Measurements from ENCODE around the gene HIVEP3.

- no peak for TF ChIP-seq CTCF (IDR thresholded peaks at IDR 0.05)
- TF ChIP-seq MAX (IDR thresholded peaks at IDR 0.05; ENCODE audit: low read depth), result no peak
- no peak for TF ChIP-seq CHD2 (IDR thresholded peaks at IDR 0.05; ENCODE audit: low read length, partially characterized antibody)
- TF ChIP-seq USF2 (IDR thresholded peaks at IDR 0.05; ENCODE audit: borderline replicate concordance, low read depth, low read length), result no peak
- TF ChIP-seq, protein P1, sequence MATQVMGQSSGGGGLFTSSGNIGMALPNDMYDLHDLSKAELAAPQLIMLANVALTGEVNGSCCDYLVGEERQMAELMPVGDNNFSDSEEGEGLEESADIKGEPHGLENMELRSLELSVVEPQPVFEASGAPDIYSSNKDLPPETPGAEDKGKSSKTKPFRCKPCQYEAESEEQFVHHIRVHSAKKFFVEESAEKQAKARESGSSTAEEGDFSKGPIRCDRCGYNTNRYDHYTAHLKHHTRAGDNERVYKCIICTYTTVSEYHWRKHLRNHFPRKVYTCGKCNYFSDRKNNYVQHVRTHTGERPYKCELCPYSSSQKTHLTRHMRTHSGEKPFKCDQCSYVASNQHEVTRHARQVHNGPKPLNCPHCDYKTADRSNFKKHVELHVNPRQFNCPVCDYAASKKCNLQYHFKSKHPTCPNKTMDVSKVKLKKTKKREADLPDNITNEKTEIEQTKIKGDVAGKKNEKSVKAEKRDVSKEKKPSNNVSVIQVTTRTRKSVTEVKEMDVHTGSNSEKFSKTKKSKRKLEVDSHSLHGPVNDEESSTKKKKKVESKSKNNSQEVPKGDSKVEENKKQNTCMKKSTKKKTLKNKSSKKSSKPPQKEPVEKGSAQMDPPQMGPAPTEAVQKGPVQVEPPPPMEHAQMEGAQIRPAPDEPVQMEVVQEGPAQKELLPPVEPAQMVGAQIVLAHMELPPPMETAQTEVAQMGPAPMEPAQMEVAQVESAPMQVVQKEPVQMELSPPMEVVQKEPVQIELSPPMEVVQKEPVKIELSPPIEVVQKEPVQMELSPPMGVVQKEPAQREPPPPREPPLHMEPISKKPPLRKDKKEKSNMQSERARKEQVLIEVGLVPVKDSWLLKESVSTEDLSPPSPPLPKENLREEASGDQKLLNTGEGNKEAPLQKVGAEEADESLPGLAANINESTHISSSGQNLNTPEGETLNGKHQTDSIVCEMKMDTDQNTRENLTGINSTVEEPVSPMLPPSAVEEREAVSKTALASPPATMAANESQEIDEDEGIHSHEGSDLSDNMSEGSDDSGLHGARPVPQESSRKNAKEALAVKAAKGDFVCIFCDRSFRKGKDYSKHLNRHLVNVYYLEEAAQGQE (IDR thresholded peaks at IDR 0.05; ENCODE audit: low read depth, low read length), result no peak
- TF ChIP-seq SIN3A (IDR thresholded peaks at IDR 0.05; ENCODE audit: borderline replicate concordance, low read depth, low read length), result no peak
- TF ChIP-seq MXI1 (IDR thresholded peaks at IDR 0.05; ENCODE audit: low read depth, low read length), result no peak
- TF ChIP-seq, protein P2, sequence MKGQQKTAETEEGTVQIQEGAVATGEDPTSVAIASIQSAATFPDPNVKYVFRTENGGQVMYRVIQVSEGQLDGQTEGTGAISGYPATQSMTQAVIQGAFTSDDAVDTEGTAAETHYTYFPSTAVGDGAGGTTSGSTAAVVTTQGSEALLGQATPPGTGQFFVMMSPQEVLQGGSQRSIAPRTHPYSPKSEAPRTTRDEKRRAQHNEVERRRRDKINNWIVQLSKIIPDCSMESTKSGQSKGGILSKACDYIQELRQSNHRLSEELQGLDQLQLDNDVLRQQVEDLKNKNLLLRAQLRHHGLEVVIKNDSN (IDR thresholded peaks at IDR 0.05; ENCODE audit: borderline replicate concordance, low read depth), result no peak
- no peak for TF ChIP-seq YY1 (IDR thresholded peaks at IDR 0.05; ENCODE audit: low read depth)
- TF ChIP-seq RAD21 (IDR thresholded peaks at IDR 0.05; ENCODE audit: low read length), result no peak
- no peak for TF ChIP-seq JUND (IDR thresholded peaks at IDR 0.05)
- TF ChIP-seq EZH2phosphoT487 (IDR thresholded peaks at IDR 0.05; ENCODE audit: borderline replicate concordance, low read depth), result no peak
Observed at GRCh38 chr1:41619511-41620364, 299.0 kb downstream of the HIVEP3 start.
